HCT116 (cell line): ENCODE results near the gene PGBD2. TPM values are rescaled to one million over a fixed set of nuclear protein-coding genes. Genes with fewer than 3 reads are reported as not detected.

ENCODE experiments used
- ATAC-seq: fragments of 200-7000 bp; cut with Tn5 transposase; 2 replicates; pipeline ENCODE4 v1.9.1; 2020; ENCODE audit warnings: mild to moderate bottlenecking, moderate library complexity
- BruUV-seq: library from RNA; stranded (reverse); fragments of 400-500 nt; replicated peaks from 2 replicates; lab custom pipeline; 2021; lab: Mats Ljungman, UMichigan
- CTCF ChIA-PET: fragments of 300-600 bp; sonication (Branson Sonifier 250); formaldehyde crosslinking; loops from one replicate; lab custom pipeline; 2021; ENCODE audit warnings: antibody characterized with exemption; lab: Charles Lee
- POLR2A ChIA-PET: fragments of 300-600, 350-600 bp; sonication (Branson Sonifier 250); formaldehyde crosslinking; loops from one replicate; lab custom pipeline; 2021; ENCODE audit warnings: antibody characterized with exemption; lab: Charles Lee
- RAD21 ChIA-PET, 2 experiments: fragments of 300-600 bp; sonication (Branson Sonifier 250); formaldehyde crosslinking; loops; one replicate each; lab custom pipeline; 2023; ENCODE audit warnings: low total read pairs in 2 of 2; ENCODE audit not compliant: uncharacterized antibody in 2 of 2, unreplicated experiment in 2 of 2, low non-redundant PET in 1 of 2; lab: Charles Lee
- DNase-seq: peaks from one replicate; pipeline ENCODE4 v3.0.0-alpha.2; 2010; ENCODE audit warnings: low read depth, low spot score
- H2AFZ ChIP-seq: fragments of 200-600 bp; shearing (Covaris generic), sonication (generic); 2 replicates; pipeline ENCODE4 v1.6.1; 2017; ENCODE audit warnings: low read depth, mixed run types, mixed read lengths, antibody characterized with exemption, low read length; ENCODE audit not compliant: poor library complexity, severe bottlenecking
- H3K27ac ChIP-seq: 2 replicates; pipeline ENCODE4 v1.5.1; 2012; ENCODE audit warnings: low read depth, low read length
- H3K27me3 ChIP-seq: fragments of 200-600 bp; sonication (generic); 2 replicates; pipeline ENCODE4 v1.6.1; 2016; ENCODE audit warnings: mixed run types, low read length, mixed read lengths; ENCODE audit not compliant: insufficient read depth
- H3K36me3 ChIP-seq, 2 experiments: fragments of 200-500 bp in 1 of 2; fragments of 200-600 bp in 1 of 2; sonication (Bioruptor generic) in 1 of 2; sonication (generic) in 1 of 2; 2 replicates each; pipeline versions ENCODE4 v1.5.1 to v1.6.1; 2014 to 2016; ENCODE audit warnings: low read length in 2 of 2, inconsistent platforms in 1 of 2, mixed read lengths in 1 of 2, mixed run types in 1 of 2; ENCODE audit not compliant: insufficient read depth in 2 of 2, control insufficient read depth in 1 of 2
- H3K4me1 ChIP-seq, 2 experiments: fragments of 200-600 bp in 1 of 2; sonication (generic) in 1 of 2; 2 replicates each; pipeline versions ENCODE4 v1.5.1 to v1.6.1; 2012 to 2017; ENCODE audit warnings: low read length in 2 of 2, inconsistent platforms in 1 of 2, mild to moderate bottlenecking in 1 of 2, mixed read lengths in 1 of 2, mixed run types in 1 of 2, moderate library complexity in 1 of 2; ENCODE audit not compliant: insufficient read depth in 2 of 2, control insufficient read depth in 1 of 2
- H3K4me2 ChIP-seq: fragments of 200-600 bp; sonication (generic); 2 replicates; pipeline ENCODE4 v1.6.1; 2017; ENCODE audit warnings: mixed run types, low read length, mixed read lengths
- H3K4me3 ChIP-seq, 2 experiments: fragments of 200-600 bp in 1 of 2; sonication (generic) in 1 of 2; replicated peaks in 1 of 2; 2 replicates each; pipeline ENCODE4 v1.5.1; 2011 to 2016; ENCODE audit warnings: low read length in 2 of 2, control low read depth in 1 of 2, low read depth in 1 of 2, mild to moderate bottlenecking in 1 of 2, mixed read lengths in 1 of 2, mixed run types in 1 of 2
- H3K79me2 ChIP-seq: fragments of 200-600 bp; sonication (generic); 2 replicates; pipeline ENCODE4 v1.6.1; 2017; ENCODE audit warnings: mild to moderate bottlenecking, mixed run types, low read length, moderate library complexity, mixed read lengths; ENCODE audit not compliant: insufficient read depth
- H3K9ac ChIP-seq: fragments of 200-600 bp; sonication (generic); 2 replicates; pipeline ENCODE4 v1.6.1; 2016; ENCODE audit warnings: low read length, mixed read lengths
- H3K9me2 ChIP-seq: fragments of 200-600 bp; sonication (generic), shearing (Covaris generic); 2 replicates; pipeline ENCODE4 v1.6.1; 2017; ENCODE audit warnings: mixed run types, mild to moderate bottlenecking, moderate library complexity; ENCODE audit not compliant: insufficient read depth
- H3K9me3 ChIP-seq, 2 experiments: fragments of 200-500 bp in 1 of 2; fragments of 200-600 bp in 1 of 2; sonication (Bioruptor generic) in 1 of 2; sonication (generic) in 1 of 2; 2 replicates each; pipeline ENCODE4 v1.6.1; 2014 to 2017; ENCODE audit warnings: low read length in 2 of 2, mixed read lengths in 2 of 2, inconsistent platforms in 1 of 2, low read depth in 1 of 2, mild to moderate bottlenecking in 1 of 2, mixed run types in 1 of 2, moderate library complexity in 1 of 2; ENCODE audit not compliant: control insufficient read depth in 1 of 2, insufficient read depth in 1 of 2
- H4K20me1 ChIP-seq: fragments of 200-600 bp; sonication (generic), shearing (Covaris generic); 2 replicates; pipeline ENCODE4 v1.6.1; 2017; ENCODE audit warnings: mixed run types, mild to moderate bottlenecking, moderate library complexity; ENCODE audit not compliant: insufficient read depth
- CBX3 ChIP-seq: IDR thresholded peaks from 2 replicates; pipeline ENCODE4 v1.6.1; 2012; ENCODE audit warnings: low read depth
- CEBPB ChIP-seq: IDR thresholded peaks from 2 replicates; pipeline ENCODE4 v1.6.1; 2012; ENCODE audit warnings: low read depth
- EGR1 ChIP-seq: IDR thresholded peaks from 2 replicates; pipeline ENCODE4 v1.6.1; 2012; ENCODE audit warnings: low read depth
- ELF1 ChIP-seq: IDR thresholded peaks from 2 replicates; pipeline ENCODE4 v1.6.1; 2012; ENCODE audit warnings: low read depth, borderline replicate concordance
- EZH2 ChIP-seq: fragments of 200-600 bp; sonication (generic); IDR thresholded peaks from 2 replicates; pipeline ENCODE4 v1.6.1; 2017; ENCODE audit warnings: antibody characterized with exemption, mixed run types
- FOSL1 ChIP-seq: IDR thresholded peaks from 2 replicates; pipeline ENCODE4 v1.6.1; 2012; ENCODE audit warnings: low read depth
- JUND ChIP-seq: IDR thresholded peaks from 2 replicates; pipeline ENCODE4 v1.6.1; 2012
- MAX ChIP-seq: IDR thresholded peaks from 2 replicates; pipeline ENCODE4 v1.6.1; 2012
- POLR2A ChIP-seq: IDR thresholded peaks from 2 replicates; pipeline ENCODE4 v1.7.0; 2011; ENCODE audit warnings: borderline replicate concordance; ENCODE audit not compliant: insufficient read depth, insufficient read length; ENCODE audit errors: extremely low read depth
- POLR2AphosphoS5 ChIP-seq: IDR thresholded peaks from 2 replicates; pipeline ENCODE4 v1.6.1; 2011; ENCODE audit warnings: mild to moderate bottlenecking, low read depth, low read length, moderate library complexity
- RAD21 ChIP-seq: IDR thresholded peaks from 2 replicates; pipeline ENCODE4 v1.6.1; 2012; ENCODE audit warnings: low read depth, mild to moderate bottlenecking
- SP1 ChIP-seq: IDR thresholded peaks from 2 replicates; pipeline ENCODE4 v1.6.1; 2012; ENCODE audit warnings: low read depth
- SRF ChIP-seq: IDR thresholded peaks from 2 replicates; pipeline ENCODE4 v1.6.1; 2012; ENCODE audit warnings: low read depth
- TCF7L2 ChIP-seq: IDR thresholded peaks from 2 replicates; pipeline ENCODE4 v1.7.0; 2011; ENCODE audit warnings: borderline replicate concordance, inconsistent platforms; ENCODE audit not compliant: insufficient read depth, insufficient read length; ENCODE audit errors: extremely low read depth
- ZBTB33 ChIP-seq: IDR thresholded peaks from 2 replicates; pipeline ENCODE4 v1.6.1; 2011; ENCODE audit warnings: mild to moderate bottlenecking, low read length, moderate library complexity; ENCODE audit not compliant: insufficient replicate concordance; ENCODE audit errors: extremely low read depth
- ZFX ChIP-seq: fragments of 450-650 bp; IDR thresholded peaks from 2 replicates; pipeline ENCODE4 v1.6.1; 2017
- ZNF274 ChIP-seq: fragments of 200-500 bp; sonication (Bioruptor generic); IDR thresholded peaks from 2 replicates; pipeline ENCODE4 v1.6.1; 2014; ENCODE audit warnings: mild to moderate bottlenecking, low read depth, low read length, inconsistent platforms
- intact Hi-C: fragments of 100-400 bp; cut with micrococcal nuclease; formaldehyde crosslinking; loops from 2 replicates; pipeline ENCODE4 v1.10.0; 2022
- total RNA-seq: library from RNA; stranded (reverse); gene quantifications from one replicate; pipeline ENCODE4 v1.2.1, GENCODE V29; 2021; ENCODE audit not compliant: unreplicated experiment
- TF ChIP-seq, protein P1 (sequence below), 3 experiments: fragments of 200-600 bp in 1 of 3; sonication (generic) in 1 of 3; IDR thresholded peaks in 2 of 3; conservative IDR thresholded peaks in 1 of 3; 2 replicates each; pipeline ENCODE4 v1.5.1; 2012 to 2017; ENCODE audit warnings: low read depth in 2 of 3, low read length in 2 of 3, antibody characterized with exemption in 1 of 3, borderline replicate concordance in 1 of 3, control low read depth in 1 of 3, mild to moderate bottlenecking in 1 of 3, mixed read lengths in 1 of 3, mixed run types in 1 of 3, moderate library complexity in 1 of 3; ENCODE audit not compliant: insufficient read depth in 1 of 3

The PGBD2 gene
- total RNA-seq, 1 experiment from 2014 or later, result 5.1 TPM

GRCh38 chr1:248890549-248891498, 15.2 kb upstream of the PGBD2 start:
- Histone ChIP-seq H3K79me2 (no peaks in the 10 kb centered on the region), H3K9me3 (no peaks in the 10 kb centered on the region), H3K4me3 (no peak overlapping the region), H3K27me3 (no peaks in the 10 kb centered on the region), H3K36me3 (no peaks in the 10 kb centered on the region), H4K20me1 (no peaks in the 10 kb centered on the region), H2AFZ (no peak overlapping the region), H3K27ac (no peak overlapping the region), H3K9me2 (no peaks in the 10 kb centered on the region), H3K4me1 (no peaks in the 10 kb centered on the region), H3K4me2 (no peak overlapping the region), H3K9ac (no peak overlapping the region)
- ChIA-PET RAD21 (no interaction called here), POLR2A (no interaction called here), CTCF (no interaction called here)
- ATAC-seq (no peak), DNase-seq (no peak)
- intact Hi-C loops, result no loop called here
- TF ChIP-seq ZFX, result no peak
- BruUV-seq, result no TSS peak

DNA sequence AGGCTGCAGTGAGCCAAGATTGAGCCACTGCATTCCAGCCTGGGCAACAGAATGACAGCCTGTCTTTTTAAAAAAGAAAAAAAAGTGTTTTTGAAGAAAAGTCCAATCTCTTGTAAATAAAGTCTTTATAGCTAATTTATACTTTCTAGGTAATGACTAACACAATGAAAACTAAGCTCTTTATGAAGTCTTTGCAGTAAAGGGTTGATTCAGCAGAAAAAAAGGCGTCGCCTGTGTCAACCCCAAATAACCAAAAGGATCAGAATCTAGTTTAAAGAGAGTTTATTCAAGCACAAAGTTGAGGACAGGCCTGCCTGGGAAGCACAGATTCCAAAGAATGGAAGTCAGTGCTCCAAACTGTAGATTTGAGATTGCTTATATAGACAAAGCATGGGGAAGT, 14.3 kb upstream of the PGBD2 start:
- H3K4me3 ChIP-seq, result no peak overlapping the region
- no peak overlapping the region for H3K27ac ChIP-seq
- no peak overlapping the region for H2AFZ ChIP-seq
- H3K9me2 ChIP-seq, result no peaks in the 10 kb centered on the region
- DNase-seq (no peak), ATAC-seq (no peak)
- RAD21 ChIA-PET, result no interaction called here
- no peak overlapping the region for H3K9ac ChIP-seq
- intact Hi-C loops, result no loop called here
- H3K36me3 ChIP-seq, result no peaks in the 10 kb centered on the region
- no peak overlapping the region for H3K4me2 ChIP-seq
- H3K9me3 ChIP-seq, result no peaks in the 10 kb centered on the region
- POLR2A ChIA-PET, result no interaction called here
- CTCF ChIA-PET, result no interaction called here
- no peaks in the 10 kb centered on the region for H4K20me1 ChIP-seq
- H3K27me3 ChIP-seq, result no peaks in the 10 kb centered on the region
- BruUV-seq, result no TSS peak
- no peaks in the 10 kb centered on the region for H3K4me1 ChIP-seq
- H3K79me2 ChIP-seq, result no peaks in the 10 kb centered on the region
- TF ChIP-seq MAX, result no peak
- TF ChIP-seq SP1, result no peak
- no peak for TF ChIP-seq TCF7L2
- TF ChIP-seq CBX3, result no peak
- no peak for TF ChIP-seq EGR1
- TF ChIP-seq ZNF274, result no peak
- TF ChIP-seq JUND, result no peak
- TF ChIP-seq, protein P1, sequence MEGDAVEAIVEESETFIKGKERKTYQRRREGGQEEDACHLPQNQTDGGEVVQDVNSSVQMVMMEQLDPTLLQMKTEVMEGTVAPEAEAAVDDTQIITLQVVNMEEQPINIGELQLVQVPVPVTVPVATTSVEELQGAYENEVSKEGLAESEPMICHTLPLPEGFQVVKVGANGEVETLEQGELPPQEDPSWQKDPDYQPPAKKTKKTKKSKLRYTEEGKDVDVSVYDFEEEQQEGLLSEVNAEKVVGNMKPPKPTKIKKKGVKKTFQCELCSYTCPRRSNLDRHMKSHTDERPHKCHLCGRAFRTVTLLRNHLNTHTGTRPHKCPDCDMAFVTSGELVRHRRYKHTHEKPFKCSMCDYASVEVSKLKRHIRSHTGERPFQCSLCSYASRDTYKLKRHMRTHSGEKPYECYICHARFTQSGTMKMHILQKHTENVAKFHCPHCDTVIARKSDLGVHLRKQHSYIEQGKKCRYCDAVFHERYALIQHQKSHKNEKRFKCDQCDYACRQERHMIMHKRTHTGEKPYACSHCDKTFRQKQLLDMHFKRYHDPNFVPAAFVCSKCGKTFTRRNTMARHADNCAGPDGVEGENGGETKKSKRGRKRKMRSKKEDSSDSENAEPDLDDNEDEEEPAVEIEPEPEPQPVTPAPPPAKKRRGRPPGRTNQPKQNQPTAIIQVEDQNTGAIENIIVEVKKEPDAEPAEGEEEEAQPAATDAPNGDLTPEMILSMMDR (IDR thresholded peaks at IDR 0.05 in 2 of 3, conservative IDR thresholded peaks at IDR 0.05 in 1 of 3; ENCODE audit: borderline replicate concordance in 1 of 3, insufficient read depth in 1 of 3, low read depth in 2 of 3, low read length in 2 of 3), result no peak
- no peak for TF ChIP-seq POLR2A
- no peak for TF ChIP-seq CEBPB
- no peak for TF ChIP-seq POLR2AphosphoS5
- no peak for TF ChIP-seq FOSL1
- no peak for TF ChIP-seq RAD21
- TF ChIP-seq ZBTB33, result no peak
- TF ChIP-seq ELF1, result no peak
- TF ChIP-seq EZH2, result no peak
- TF ChIP-seq SRF, result no peak
